HepG2 (cell line): ENCODE measurements around the gene POLR3H. TPM values are rescaled to one million over a fixed set of nuclear protein-coding genes. Genes with fewer than 3 reads are reported as not detected.

Experiments
- AKAP8 ChIP-seq: sonication (generic); formaldehyde crosslinking; IDR thresholded peaks from 2 replicates; pipeline ENCODE4 v1.5.1; 2020; ENCODE audit warnings: mild to moderate bottlenecking, missing genetic modification reagents
- ATM ChIP-seq: fragments of 450-650 bp; IDR thresholded peaks from 2 replicates; pipeline ENCODE4 v1.7.1; 2017; ENCODE audit warnings: mild to moderate bottlenecking, borderline replicate concordance
- CBX1 ChIP-seq: IDR thresholded peaks from one replicate; pipeline ENCODE4 v1.6.1; 2016; ENCODE audit warnings: antibody characterized with exemption, low read depth
- DMAP1 ChIP-seq: IDR thresholded peaks from 2 replicates; pipeline ENCODE4 v1.6.1; 2016
- GATAD2A ChIP-seq: IDR thresholded peaks from 2 replicates; pipeline ENCODE4 v1.6.1; 2016
- GZF1 ChIP-seq: sonication (generic); formaldehyde crosslinking; IDR thresholded peaks from 2 replicates; pipeline ENCODE4 v1.5.1; 2020; ENCODE audit warnings: mild to moderate bottlenecking, missing genetic modification reagents
- IKZF4 ChIP-seq: sonication (generic); formaldehyde crosslinking; IDR thresholded peaks from 2 replicates; pipeline ENCODE4 v1.5.1; 2020; ENCODE audit warnings: borderline replicate concordance, mild to moderate bottlenecking, low read depth, missing genetic modification reagents; ENCODE audit errors: not compliant biosample characterization
- KDM3A ChIP-seq: IDR thresholded peaks from 2 replicates; pipeline ENCODE4 v1.6.1; 2018; ENCODE audit warnings: low read depth, missing compliant biosample characterization
- MXD3 ChIP-seq: IDR thresholded peaks from 2 replicates; pipeline ENCODE4 v1.6.1; 2016; ENCODE audit warnings: mild to moderate bottlenecking, missing biosample characterization, missing genetic modification reagents
- PHF20 ChIP-seq: sonication (generic); formaldehyde crosslinking; IDR thresholded peaks from 2 replicates; pipeline ENCODE4 v1.5.0; 2020; ENCODE audit warnings: mild to moderate bottlenecking, missing genetic modification reagents
- RAD21 ChIP-seq: fragments of 450-650 bp; formaldehyde crosslinking; IDR thresholded peaks from 2 replicates; pipeline ENCODE4 v1.5.0; 2020; ENCODE audit warnings: mild to moderate bottlenecking
- SALL1 ChIP-seq: sonication (generic); formaldehyde crosslinking; IDR thresholded peaks from 2 replicates; pipeline ENCODE4 v1.8.0; 2022; ENCODE audit warnings: mild to moderate bottlenecking, missing genetic modification reagents
- SRY ChIP-seq: sonication (generic); formaldehyde crosslinking; IDR thresholded peaks from 2 replicates; pipeline ENCODE4 v1.8.0; 2022; ENCODE audit warnings: mild to moderate bottlenecking, missing genetic modification reagents
- TGIF2 ChIP-seq: IDR thresholded peaks from 2 replicates; pipeline ENCODE4 v1.6.1; 2016; ENCODE audit warnings: control low read depth, missing compliant biosample characterization
- TP53 ChIP-seq: sonication (generic); formaldehyde crosslinking; conservative IDR thresholded peaks from 2 replicates; pipeline ENCODE4 v1.4.0; 2020; ENCODE audit warnings: missing genetic modification reagents
- U2AF1 ChIP-seq: fragments of 200-400 bp; formaldehyde crosslinking; optimal IDR thresholded peaks from 2 replicates; pipeline ENCODE3; 2017; ENCODE audit warnings: mild to moderate bottlenecking, low read depth, low read length
- ZBED4 ChIP-seq: sonication (generic); formaldehyde crosslinking; IDR thresholded peaks from 2 replicates; pipeline ENCODE4 v1.4.0; 2020; ENCODE audit warnings: missing genetic modification reagents, borderline replicate concordance
- ZNF18 ChIP-seq: sonication (generic); formaldehyde crosslinking; IDR thresholded peaks from 2 replicates; pipeline ENCODE4 v1.8.0; 2022; ENCODE audit warnings: mild to moderate bottlenecking, missing genetic modification reagents; ENCODE audit not compliant: insufficient replicate concordance
- ZNF414 ChIP-seq: sonication (generic); formaldehyde crosslinking; IDR thresholded peaks from 2 replicates; pipeline ENCODE4 v1.5.0; 2020; ENCODE audit warnings: missing genetic modification reagents
- ZNF781 ChIP-seq: sonication (generic); formaldehyde crosslinking; IDR thresholded peaks from 2 replicates; pipeline ENCODE4 v1.5.1; 2020; ENCODE audit warnings: borderline replicate concordance, mild to moderate bottlenecking, missing genetic modification reagents; ENCODE audit errors: not compliant biosample characterization
- polyA plus RNA-seq, 8 experiments: library from polyadenylated mRNA; depleted of rRNA in 3 of 8; stranded (reverse) in 7 of 8; unstranded in 1 of 8; fragments of >200 nt; fragmentation: Illumina TruSeq in 4 of 8; extraction: Trizol in 4 of 8; gene quantifications; 2 replicates each; pipeline versions ENCODE4 v1.2.1 to v1.2.3, GENCODE V29; 2011 to 2016; ENCODE audit warnings: low read depth in 4 of 8, missing spikeins in 1 of 8, mixed read lengths in 1 of 8; ENCODE audit not compliant: insufficient read depth in 1 of 8
- total RNA-seq, 5 experiments: library from RNA; depleted of rRNA; stranded (reverse); fragments of >200 nt; fragmentation: Illumina TruSeq; extraction: Trizol; gene quantifications; 2 replicates each; pipeline ENCODE4 v1.2.3, GENCODE V29; 2016; ENCODE audit warnings: low read depth in 1 of 5

POLR3H gene
- total and polyA plus RNA-seq, 2 of the 13 experiments (the other 11 are each of a cell fraction or from before 2014, with no cell fraction given), result 10.3 to 28.6 TPM

GRCh38 chr22:41543854-41544670 lies at the start of gene POLR3H (continued):
- no peak for TF ChIP-seq GZF1 (CRISPR knock-in tag)
- no peak; the same call in 1 of the 2 replicates for TF ChIP-seq TGIF2 (CRISPR knock-in tag)
- TF ChIP-seq ZNF414 (CRISPR knock-in tag), result peak; percentile 78; the same call in 1 of the 2 replicates
- 0 out of 2 replicates have a peak, but pooled peaks have one; percentile 76 for TF ChIP-seq SRY (CRISPR knock-in tag)
- TF ChIP-seq MXD3 (CRISPR knock-in tag), result peak; percentile 43
- peak; percentile 74 for TF ChIP-seq SALL1 (CRISPR knock-in tag)
- TF ChIP-seq CBX1, result no peak
- TF ChIP-seq GATAD2A (CRISPR knock-in tag), result peak; percentile 76
- peak; percentile 28 for TF ChIP-seq ZNF18 (CRISPR knock-in tag)
- TF ChIP-seq PHF20 (CRISPR knock-in tag), result peak; percentile 71
- TF ChIP-seq IKZF4, result no peak
- TF ChIP-seq TP53, result no peak
- peak; percentile 22 for TF ChIP-seq ZNF781
- peak; percentile 46; the same call in 1 of the 2 replicates for TF ChIP-seq RAD21
- TF ChIP-seq ATM, result no peak
- no peak for TF ChIP-seq KDM3A
- no peak for TF ChIP-seq U2AF1
- 0 out of 2 replicates have a peak, but pooled peaks have one; percentile 31 for TF ChIP-seq ZBED4 (CRISPR knock-in tag)
- TF ChIP-seq AKAP8 (CRISPR knock-in tag), result no peak
- TF ChIP-seq DMAP1 (CRISPR knock-in tag), result no peak; the same call in 1 of the 2 replicates
